Colon (tissue), 2 donors: ENCODE results near the gene SLC35B2.

Experiments
- FAIRE-seq: peaks from 2 replicates; lab custom pipeline; 2012; peaks lifted over from hg19 to GRCh38; lab: Jason Lieb, UNC
- donor health status: control.
- donor health status: control.

Gene SLC35B2

DNA sequence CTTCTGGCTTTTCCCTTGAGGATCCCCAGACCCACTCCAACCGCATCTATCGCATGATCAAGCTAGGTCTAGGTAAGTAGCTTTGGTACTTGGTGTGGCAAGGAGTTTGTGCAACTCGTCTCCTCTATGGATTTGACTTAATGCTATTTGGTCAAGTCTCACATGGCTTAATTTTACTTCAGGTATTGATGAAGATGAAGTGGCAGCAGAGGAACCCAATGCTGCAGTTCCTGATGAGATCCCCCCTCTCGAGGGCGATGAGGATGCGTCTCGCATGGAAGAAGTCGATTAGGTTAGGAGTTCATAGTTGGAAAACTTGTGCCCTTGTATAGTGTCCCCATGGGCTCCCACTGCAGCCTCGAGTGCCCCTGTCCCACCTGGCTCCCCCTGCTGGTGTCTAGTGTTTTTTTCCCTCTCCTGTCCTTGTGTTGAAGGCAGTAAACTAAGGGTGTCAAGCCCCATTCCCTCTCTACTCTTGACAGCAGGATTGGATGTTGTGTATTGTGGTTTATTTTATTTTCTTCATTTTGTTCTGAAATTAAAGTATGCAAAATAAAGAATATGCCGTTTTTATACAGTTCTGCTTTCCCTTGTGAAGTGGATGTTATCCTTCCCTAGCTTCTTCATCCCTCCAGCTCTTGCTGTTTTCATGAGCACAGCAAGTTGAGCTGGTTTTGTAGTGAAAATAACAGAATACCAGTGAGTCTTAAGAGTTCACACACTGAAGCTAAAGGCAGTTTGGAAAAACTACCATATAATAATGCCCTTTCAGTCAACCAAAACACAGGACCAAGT, 3.8 kb downstream of the SLC35B2 start:
- FAIRE-seq: no peak

DNA sequence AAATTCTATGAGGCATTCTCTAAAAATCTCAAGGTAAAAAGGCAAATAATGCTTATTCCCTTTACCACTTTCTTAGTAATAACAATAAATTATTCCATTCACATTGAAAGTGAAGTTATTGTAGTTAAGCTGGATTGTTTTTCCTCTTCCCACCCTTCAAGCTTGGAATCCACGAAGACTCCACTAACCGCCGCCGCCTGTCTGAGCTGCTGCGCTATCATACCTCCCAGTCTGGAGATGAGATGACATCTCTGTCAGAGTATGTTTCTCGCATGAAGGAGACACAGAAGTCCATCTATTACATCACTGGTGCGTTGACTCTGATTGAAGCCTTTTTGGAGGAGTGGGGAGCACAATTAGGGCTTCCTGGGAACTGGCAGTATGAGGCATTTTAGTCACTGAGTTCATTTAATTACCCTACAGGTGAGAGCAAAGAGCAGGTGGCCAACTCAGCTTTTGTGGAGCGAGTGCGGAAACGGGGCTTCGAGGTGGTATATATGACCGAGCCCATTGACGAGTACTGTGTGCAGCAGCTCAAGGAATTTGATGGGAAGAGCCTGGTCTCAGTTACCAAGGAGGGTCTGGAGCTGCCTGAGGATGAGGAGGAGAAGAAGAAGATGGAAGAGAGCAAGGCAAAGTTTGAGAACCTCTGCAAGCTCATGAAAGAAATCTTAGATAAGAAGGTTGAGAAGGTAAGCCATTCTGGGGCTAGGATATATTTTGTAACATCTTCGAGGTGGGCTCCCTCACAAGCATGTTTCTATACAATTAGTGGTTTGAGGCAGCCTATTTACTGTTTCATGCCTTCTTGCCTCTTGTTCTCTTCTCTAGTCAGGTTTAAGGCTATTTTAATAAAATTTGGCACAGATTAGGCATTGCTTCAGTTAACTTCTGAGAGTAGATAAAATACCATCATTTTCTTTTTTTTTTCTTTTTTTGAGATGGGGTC, 5.5 kb downstream of the SLC35B2 start:
- no peak for FAIRE-seq

DNA sequence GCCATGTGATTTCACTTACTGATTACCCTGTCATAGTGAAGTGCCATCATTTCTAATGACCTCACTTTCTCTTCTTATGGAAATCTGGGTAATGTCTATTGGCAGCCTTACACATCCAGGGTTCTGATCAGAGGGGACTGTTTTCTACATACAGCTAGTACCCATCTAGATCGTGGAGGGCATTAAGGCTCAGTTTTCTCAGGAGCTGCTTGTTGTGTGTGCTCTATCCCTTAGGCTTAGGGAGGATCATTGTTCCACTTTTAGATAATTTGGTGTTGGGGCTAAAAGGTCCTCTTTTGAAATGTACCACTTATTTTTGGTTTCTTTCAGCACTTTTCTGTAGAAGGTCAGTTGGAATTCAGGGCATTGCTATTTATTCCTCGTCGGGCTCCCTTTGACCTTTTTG, 6.6 kb downstream of the SLC35B2 start:
- no peak for FAIRE-seq

DNA sequence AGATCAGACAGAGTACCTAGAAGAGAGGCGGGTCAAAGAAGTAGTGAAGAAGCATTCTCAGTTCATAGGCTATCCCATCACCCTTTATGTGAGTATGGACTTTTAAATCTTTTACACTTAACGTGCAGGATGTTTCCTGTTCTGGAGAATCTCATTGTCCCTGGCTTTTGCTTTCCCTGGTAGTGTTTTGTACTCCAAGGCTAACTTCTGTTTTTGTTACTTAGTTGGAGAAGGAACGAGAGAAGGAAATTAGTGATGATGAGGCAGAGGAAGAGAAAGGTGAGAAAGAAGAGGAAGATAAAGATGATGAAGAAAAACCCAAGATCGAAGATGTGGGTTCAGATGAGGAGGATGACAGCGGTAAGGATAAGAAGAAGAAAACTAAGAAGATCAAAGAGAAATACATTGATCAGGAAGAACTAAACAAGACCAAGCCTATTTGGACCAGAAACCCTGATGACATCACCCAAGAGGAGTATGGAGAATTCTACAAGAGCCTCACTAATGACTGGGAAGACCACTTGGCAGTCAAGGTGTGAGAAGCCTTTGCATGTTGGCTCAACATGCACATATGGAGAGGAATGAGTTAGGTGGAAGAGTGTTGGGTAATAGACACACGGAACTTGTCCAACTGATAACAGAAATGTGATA, 7.1 kb downstream of the SLC35B2 start:
- FAIRE-seq: no peak

DNA sequence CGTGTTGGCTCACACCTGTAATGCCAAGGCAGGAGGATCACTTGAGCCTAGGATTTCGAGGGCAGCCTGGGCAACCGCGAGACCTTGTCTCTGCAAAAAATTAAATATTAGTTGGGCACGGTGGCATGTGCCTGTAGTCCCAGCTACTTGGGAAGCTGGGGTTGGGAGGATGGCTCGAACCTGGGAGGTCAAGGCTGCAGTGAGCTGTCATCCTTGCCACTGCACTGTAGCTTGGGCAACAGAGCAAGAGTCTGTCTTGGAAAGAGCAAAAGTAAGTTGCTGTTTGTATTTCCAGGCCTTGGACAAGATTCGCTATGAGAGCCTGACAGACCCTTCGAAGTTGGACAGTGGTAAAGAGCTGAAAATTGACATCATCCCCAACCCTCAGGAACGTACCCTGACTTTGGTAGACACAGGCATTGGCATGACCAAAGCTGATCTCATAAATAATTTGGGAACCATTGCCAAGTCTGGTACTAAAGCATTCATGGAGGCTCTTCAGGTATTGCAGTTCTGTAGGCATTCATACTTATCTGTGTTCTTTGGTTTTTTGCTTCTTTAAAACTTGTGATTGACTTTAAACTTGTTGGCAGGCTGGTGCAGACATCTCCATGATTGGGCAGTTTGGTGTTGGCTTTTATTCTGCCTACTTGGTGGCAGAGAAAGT, 8.1 kb downstream of the SLC35B2 start:
- no peak for FAIRE-seq

DNA sequence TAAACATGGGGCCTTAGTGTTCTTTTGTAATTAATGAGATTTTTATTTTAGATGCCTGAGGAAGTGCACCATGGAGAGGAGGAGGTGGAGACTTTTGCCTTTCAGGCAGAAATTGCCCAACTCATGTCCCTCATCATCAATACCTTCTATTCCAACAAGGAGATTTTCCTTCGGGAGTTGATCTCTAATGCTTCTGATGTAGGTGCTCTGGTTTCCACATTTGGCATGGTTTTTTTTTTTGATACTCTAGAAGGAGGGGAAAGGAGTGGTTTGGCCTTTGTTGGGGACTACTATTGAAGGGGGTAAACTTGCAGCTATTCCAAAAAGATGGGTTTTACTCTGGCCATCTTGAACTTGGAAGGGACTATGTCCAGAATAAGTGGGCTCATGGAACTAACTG, 8.7 kb downstream of the SLC35B2 start:
- FAIRE-seq: no peak

DNA sequence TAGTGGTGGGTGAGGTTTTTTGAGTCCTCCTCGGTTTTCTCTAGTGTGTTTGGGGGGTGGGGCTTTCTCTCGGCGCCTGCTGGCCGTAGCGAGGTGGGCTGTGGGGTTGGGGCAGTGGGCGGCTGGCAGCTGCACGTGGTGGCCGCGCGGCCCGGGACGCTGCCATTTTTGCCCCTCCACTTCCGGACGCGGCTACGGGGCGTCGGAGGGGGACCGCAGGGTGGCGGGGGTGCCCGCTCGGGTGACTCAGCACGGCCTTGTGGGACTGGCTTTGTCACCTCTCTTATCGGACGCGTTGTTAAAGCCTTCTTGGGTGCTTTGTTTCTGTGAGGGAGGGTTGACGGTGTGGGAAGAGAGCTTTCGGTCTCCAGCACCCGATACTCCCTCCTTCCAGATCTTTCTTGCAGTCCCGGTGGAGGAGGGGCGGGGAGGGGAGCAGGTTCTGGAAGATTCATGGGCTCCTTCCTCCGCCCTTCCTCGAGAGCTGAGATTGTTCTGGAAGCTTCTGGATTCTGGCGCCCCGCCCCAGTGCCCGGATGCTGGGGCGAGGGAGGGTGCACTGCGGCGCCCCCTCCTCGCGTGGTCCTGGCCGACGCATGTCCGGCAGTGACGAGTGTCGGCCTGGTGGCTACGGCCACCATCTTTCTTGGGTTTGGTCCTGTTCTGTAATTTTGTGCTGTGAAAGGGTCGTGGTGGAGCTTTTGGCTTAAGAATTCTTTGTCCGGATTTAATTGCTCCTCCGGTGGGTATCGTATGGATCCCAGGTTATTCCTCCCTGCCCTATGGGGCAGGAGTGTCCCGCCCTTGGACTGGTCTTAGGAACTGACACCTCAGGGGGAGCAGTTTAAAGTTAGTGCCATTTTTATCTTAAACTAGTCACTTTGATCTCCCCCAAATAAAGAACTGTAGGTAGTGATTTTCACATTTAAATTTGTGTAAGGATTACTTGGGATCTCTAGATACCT, 9.7 kb downstream of the SLC35B2 start:
- no peak for FAIRE-seq

DNA sequence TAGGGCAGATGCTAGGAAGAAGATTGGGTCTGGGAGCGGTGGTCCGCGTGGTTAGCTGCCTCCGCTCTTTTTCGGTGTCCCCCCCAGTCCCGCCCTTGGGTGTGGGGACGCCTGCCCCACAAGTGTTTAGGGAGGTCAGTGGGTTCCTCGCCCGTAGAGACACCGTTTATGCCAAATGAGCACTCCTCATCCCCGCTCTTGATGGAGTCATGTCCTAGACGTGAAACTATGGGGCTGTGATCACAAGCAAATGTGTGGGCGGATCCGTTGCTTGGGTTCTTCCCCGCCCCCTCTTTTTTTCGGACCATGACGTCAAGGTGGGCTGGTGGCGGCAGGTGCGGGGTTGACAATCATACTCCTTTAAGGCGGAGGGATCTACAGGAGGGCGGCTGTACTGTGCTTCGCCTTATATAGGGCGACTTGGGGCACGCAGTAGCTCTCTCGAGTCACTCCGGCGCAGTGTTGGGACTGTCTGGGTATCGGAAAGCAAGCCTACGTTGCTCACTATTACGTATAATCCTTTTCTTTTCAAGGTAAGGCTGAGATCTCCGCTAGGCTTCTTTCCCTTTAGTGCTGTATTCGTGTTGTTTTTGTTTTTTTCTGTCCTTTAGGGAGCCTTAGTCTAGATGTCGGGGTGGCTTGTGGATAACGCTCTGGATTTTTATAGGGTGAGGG, 10.5 kb downstream of the SLC35B2 start, which contains the start of gene HSP90AB1:
HSP90AB1 (plus strand) TSS at position 439 of the 675 bp plus-strand sequence. CDS start 1,529 bp downstream, outside the sequence.
- FAIRE-seq: no peak

DNA sequence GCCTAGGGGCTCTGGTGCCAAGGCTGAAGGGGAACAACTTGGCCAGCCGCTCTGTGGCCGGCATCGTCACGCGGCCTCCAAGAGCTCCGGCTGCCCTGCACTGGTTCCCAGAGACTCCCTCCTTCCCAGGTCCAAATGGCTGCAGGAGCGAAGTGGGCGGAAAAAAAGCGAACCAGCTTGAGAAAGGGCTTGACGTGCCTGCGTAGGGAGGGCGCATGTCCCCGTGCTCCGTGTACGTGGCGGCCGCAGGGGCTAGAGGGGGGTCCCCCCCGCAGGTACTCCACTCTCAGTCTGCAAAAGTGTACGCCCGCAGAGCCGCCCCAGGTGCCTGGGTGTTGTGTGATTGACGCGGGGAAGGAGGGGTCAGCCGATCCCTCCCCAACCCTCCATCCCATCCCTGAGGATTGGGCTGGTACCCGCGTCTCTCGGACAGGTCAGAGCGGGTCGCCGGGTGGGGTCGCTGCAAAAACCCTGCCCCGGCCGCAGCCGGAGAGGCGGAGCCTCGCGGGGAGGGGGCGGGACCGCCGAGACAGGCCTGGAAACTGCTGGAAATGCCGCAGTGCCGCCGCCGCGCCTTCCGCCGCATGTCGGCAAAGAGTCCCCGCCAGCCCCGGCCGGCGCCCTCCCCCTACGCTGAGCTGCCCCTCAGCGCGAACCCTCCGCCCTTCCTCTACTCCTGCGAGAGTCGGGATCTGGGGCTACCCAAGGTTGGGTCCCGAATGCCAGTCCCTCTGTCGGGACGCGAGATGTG, 11.2 kb downstream of the SLC35B2 start:
- FAIRE-seq: no peak

DNA sequence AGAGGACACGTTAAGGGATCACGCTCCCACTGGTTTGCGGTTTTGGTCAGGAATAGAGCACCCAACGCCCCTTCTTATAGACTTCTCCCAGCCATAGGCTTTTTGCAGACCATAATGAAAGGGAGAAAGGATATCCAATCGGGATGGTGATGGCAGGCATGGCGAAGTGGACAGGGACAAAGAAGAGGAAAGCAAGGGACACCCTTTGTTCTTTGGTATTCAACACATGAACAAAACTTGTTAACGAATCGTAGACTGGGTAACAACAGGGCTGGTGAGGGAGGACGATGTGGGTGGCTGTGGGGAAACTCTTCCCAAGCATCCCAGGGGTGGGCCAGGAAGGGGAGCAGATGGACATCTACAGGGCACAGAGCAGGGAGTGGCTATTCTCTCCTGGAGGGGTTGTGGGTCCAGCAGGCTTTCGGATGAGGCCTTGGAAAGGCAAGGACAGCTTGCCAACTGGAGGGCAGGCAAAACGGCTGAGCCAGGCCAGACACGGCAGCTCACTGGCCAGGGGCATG, 11.9 kb downstream of the SLC35B2 start:
- FAIRE-seq: no peak

DNA sequence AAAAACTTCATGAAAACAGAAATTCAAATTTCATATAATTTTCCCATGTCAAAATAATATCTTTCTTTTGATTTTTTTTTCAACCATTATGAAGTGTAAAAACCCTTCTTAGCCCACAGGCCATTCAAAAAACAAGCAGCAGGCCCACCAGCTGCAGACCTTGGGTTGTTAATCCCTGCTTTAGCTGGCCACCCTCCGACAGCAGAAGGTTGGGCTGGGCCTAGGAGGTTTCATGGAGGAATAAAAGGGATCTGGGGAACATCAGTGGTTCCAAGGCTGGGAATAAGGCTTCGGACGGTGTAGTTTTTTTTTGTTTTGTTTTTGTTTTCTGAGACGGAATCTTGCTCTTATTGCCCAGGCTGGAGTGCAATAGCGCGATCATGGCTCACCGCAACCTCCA, 14.0 kb downstream of the SLC35B2 start:
- FAIRE-seq: no peak

DNA sequence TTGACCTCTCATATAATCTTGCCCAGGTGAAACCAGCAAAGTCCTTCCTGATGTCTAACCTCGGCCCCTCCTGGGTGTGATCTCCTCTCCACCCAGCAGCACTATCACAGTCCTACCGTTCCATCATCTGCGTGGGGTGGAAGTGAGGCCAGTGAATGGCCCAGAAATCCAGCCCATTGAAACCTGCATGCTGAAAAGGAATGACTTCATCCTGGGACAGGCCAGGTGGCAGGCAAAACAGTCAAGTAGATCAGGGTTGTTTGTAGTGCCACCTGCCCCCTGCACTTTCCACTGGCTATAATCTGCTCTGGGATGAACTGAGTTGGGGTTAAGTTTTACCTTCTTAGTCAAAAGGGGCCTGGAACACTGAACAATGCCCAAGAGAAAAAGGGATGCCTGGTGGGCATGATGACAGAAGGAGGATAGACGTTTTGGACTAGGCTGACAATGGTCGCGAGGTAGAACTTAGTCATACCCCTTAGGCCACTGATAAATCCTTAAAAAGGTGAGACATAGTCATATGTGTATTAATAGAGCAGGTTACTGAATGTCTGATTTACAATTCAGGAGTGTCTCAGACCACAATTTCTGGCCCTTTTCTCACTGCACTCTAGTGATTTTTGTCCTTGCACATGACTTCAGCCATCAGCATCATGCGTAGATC, 18.5 kb downstream of the SLC35B2 start:
- no peak for FAIRE-seq

DNA sequence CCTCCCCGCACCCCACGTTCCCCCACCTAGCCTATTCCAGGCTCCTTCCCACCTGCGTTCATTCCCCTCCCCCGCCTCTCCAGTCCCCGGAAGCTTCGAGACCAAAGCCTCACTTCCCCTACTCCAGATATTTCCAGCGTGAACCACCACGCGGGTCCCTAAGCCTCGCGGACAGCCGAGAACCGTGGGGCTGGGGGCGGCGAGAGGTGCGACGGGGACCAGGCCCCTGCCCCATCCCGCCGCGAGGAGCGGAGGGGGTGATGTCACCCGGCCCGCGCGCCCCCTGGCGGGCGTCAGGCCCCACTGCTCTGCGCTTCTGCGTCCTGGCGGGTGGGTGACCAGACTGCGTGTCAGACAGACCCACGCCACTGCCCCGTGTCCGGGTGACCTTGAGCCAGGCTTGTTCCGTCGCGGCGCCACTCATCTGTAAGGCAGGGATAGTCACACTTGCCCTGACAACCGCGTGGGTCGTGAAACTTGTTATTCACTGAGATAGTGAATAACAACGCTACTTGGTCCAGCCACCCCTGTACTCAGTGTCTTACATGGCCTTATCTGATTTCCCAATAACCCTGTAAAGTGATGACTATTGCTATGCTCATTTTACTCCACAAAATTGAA, 19.4 kb downstream of the SLC35B2 start:
- no peak for FAIRE-seq

DNA sequence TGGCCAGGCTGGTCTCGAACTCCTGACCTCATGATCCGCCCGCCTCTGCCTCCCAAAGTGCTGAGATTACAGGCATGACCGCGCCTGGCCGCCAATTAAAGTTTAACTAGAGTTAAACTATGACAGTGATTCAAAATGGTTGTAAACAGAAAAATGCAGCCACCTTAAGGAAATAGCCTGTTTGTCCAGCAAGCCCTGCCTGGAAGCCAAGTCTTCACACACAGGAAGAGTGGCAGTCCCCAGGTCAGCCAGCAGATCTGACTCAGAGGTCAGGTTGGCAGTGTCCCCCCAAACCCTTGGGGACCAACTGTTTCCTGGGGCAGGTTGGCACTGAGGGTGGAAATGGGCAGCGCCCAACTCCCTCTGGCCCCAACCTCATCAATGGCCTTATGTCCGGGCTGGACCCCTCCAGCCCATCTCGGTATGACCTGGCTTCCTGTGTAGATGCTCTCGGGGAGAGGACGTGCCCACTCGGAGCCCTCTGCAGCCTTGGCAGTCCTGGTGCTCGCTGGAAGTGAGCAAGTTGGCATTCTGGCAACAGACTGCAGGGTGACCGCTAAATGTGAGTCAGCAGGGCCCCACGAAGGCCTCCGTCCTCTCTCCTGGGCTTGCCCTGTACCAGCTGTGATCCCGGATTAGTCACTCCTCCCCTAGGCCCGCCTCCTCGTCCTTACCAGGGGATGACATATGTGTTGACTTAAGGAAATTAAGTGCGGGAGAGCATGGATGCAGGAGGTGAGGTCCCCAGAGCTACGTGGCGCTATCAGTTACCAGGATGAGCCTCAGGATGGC, 20.1 kb downstream of the SLC35B2 start:
- no peak for FAIRE-seq

DNA sequence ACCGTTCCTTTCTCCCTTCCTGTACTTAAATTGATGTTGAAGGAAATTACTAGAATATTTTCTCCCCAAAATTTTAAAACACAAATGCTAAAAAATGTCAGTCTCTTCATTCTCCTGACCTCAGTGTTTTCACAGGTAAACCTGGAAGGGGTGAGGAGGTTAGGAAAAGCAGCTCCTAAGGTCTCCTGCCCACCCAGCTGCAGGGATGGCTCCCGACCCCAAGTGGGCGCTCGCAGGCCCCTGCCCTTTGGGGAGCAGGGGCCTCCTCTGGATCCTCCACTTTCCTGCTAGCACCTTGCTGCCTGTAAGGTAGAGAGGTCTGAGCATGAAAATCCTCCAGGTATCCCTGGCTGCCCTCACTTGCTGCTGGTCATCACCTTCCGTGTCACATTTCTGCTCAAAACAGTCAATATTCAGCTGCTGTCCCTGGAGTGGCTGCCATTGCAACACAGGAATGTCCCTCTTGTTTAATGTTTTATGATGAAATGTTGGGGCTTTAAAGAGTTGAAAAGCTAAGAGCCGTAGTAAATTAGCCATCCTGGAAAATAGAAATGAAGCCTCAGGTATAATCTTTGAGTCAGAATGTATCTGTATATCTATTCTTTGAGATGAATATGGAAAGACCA, 21.3 kb downstream of the SLC35B2 start:
- FAIRE-seq: no peak

DNA sequence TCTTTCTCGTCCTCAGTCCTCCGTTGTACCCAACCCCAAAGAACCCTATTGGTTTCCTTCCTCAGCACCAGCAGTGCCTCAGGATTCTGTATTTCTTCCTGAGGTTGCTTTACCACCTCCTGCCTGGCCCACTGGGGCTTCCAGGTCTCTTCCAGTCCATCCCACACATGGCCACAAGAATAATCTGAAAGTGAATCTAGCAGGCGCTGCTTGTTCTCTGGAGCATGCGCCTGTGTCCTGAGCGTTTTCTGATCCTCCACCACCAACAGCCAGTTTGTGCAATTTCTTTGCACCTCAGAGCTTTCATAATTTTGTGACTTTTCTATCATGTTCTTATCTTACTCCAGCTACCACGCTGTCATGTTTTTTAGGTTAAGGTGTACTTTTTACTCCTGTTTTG, 22.1 kb downstream of the SLC35B2 start:
- FAIRE-seq: no peak
